ENCODE results near the gene KIAA1217.

The KIAA1217 gene

DNA sequence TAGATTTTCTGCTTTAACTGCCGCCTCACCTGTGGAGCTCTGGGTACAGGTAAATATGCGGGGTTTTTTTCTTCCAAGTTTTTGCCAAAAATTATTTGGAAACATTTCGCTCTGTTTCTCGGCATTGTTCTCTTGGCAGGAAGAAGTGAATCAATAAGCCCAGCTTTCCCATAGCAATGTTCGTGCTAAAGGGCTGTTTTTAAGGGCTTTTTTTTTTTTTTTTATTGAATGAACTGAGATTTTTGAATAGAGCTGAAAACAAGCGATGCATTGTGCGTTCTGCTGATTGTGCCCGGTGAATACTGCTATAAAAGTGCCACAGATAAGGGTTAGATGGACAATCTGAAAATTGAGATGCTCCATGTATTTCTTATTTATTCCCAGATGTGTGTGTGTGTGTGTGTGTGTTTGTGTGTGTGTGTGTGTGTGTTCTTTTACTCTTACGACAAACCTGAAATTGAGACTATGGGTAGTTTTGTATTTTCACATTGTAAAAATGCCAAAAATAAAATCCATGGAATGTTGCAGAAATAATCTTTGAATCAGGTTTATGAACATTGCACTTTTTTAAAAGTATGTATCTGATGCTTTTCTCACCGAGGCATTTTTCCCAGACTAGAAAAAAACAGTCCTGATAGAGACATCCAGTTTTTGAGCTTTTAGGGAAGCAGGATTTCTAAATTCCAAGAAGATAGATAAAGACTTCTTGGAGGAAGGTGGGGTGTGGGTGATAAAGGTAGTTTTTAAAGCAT is 30.5 kb downstream of the KIAA1217 start:
- in situ Hi-C loops (cut with MboI; ENCODE audit: low pct_unique_long_range_greater_than_20kb, low sequenced_read_pairs) = no loop called here
- no peak for DNase-seq

- in situ Hi-C loops (cut with MboI; ENCODE audit: low pct_unique_long_range_greater_than_20kb, low sequenced_read_pairs) = no loop called here
- DNase-seq = no peak
These were observed 31.3 kb downstream of the KIAA1217 start for GRCh38 chr10:24240041-24240751.

GRCh38 chr10:24241536-24242040 is 32.6 kb downstream of the KIAA1217 start:
- in situ Hi-C loops (cut with MboI; ENCODE audit: low pct_unique_long_range_greater_than_20kb, low sequenced_read_pairs) = no loop called here
- DNase-seq = no peak

DNA sequence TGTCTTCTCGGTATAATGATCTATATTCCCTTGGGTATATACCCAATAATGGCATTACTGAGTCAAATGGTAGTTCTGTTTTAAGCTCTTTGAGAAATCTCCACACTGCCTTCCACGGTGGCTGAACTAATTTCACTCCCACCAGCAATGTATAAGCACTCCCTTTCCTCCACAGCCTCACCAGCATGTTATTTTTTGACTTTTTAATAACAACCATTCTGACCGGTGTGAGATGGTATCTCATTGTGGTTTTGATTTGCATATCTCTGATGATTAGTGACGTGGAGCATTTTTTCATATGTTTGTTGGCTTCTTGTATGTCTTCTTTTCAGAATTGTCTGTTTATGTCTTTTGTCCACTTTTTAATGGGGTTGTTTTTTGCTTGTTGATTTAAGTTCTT is 33.6 kb downstream of the KIAA1217 start:
- in situ Hi-C loops (cut with MboI; ENCODE audit: low pct_unique_long_range_greater_than_20kb, low sequenced_read_pairs) = no loop called here
- DNase-seq = no peak

DNA sequence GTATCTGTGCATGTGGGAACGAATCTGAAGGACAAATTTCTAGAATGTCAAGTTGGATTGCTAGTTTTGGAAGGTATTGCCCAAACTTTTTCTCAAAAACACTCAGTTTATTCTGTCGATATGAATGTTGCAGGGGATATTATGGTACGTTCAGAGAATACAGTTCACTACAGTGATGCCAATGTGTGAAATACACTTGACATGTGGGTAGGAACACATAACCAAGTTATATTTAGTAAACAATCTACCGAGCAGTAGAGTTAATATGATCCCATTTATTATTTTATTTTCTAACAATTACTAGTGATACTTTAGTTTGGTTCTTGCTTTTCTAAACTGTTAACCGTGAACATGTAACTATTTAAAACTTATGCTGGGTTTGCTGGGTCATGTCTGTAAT is 37.4 kb downstream of the KIAA1217 start:
- in situ Hi-C loops (cut with MboI; ENCODE audit: low pct_unique_long_range_greater_than_20kb, low sequenced_read_pairs) = no loop called here
- no peak for DNase-seq

DNA sequence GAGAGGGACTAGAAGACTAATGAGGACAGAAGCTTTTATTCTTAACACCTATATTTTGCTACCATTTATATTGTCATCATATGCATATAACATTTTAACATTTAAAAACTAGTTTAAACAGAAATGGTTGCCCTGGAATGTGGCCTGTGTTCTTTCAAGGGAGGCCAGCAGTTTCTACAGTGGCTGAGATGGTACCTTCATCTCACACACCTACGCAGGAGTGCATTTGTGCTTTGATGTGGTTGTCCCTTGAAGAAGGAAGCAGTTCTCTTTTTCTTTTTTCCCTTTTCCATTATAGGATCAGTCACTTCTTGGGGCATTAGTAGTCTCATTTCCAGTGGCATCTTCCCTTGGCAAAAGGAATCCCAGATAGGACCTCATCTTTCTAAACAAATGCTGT is 38.9 kb downstream of the KIAA1217 start:
- in situ Hi-C loops (cut with MboI; ENCODE audit: low pct_unique_long_range_greater_than_20kb, low sequenced_read_pairs) = no loop called here

GRCh38 chr10:24249829-24250415 is 41.0 kb downstream of the KIAA1217 start:
- no peak for DNase-seq

More for the DNA sequence above, 38.9 kb downstream of the KIAA1217 start:
- DNase-seq = no peak

GRCh38 chr10:24251547-24251946 is 42.6 kb downstream of the KIAA1217 start:
- no peak for DNase-seq
- in situ Hi-C loops (cut with MboI; ENCODE audit: low pct_unique_long_range_greater_than_20kb, low sequenced_read_pairs) = no loop called here

More at GRCh38 chr10:24249829-24250415, 41.0 kb downstream of the KIAA1217 start:
- in situ Hi-C loops (cut with MboI; ENCODE audit: low pct_unique_long_range_greater_than_20kb, low sequenced_read_pairs) = no loop called here

- no peak for DNase-seq
- in situ Hi-C loops (cut with MboI; ENCODE audit: low pct_unique_long_range_greater_than_20kb, low sequenced_read_pairs) = no loop called here
These were observed 45.2 kb downstream of the KIAA1217 start for GRCh38 chr10:24254180-24254579.

GRCh38 chr10:24255115-24255880 is 46.4 kb downstream of the KIAA1217 start:
- DNase-seq = no peak

DNA sequence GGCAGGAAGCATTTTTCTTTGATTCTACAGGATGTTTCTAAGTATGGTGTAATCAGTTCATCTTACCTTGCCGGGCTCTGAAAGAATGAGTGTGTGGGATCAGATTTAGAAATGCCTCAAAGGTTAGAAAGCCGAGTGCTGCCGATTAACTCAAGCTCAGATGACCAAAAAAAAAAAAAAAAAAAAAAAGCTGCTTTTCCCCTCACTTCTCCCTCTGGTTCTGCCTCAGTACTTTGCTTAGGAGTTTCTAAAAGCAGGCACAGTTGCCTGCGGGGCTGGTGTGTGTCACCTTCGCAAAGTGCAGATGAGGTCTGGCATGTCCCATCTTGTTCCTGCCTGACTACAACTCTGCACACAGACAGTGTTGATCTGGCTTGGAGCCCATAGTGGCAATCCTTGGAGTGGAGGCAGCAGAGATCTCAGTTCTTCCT is 47.0 kb downstream of the KIAA1217 start:
- no peak for DNase-seq
- in situ Hi-C loops (cut with MboI; ENCODE audit: low pct_unique_long_range_greater_than_20kb, low sequenced_read_pairs) = no loop called here

More at GRCh38 chr10:24255115-24255880, 46.4 kb downstream of the KIAA1217 start:
- in situ Hi-C loops (cut with MboI; ENCODE audit: low pct_unique_long_range_greater_than_20kb, low sequenced_read_pairs) = no loop called here

DNA sequence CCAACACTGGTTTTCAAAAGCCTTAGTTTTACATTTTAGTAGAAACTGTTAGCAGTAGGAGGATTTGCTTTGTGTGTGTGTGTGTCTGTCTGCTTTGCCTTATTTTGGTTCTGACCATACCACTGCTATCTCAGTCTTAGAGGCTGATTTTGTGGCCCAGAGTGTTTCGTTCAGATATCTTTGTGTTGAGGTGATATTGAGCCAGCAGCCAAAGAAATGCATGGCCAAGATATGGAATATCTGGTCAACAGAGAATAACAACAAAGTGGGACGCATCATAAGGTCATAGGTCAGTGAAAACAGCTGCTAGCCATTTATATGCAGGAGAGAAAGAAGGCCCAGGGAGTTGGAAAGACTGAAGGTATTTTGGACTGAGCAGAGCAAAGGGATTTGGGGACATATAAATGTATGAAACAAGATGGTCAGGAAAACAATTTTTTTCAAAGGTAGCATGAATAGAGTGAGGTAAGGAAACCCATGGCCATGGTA is 47.7 kb downstream of the KIAA1217 start:
- DNase-seq = no peak
- in situ Hi-C loops (cut with MboI; ENCODE audit: low pct_unique_long_range_greater_than_20kb, low sequenced_read_pairs) = no loop called here

- no peak for DNase-seq
- in situ Hi-C loops (cut with MboI; ENCODE audit: low pct_unique_long_range_greater_than_20kb, low sequenced_read_pairs) = no loop called here
These were observed 48.6 kb downstream of the KIAA1217 start for GRCh38 chr10:24257588-24257987.

DNA sequence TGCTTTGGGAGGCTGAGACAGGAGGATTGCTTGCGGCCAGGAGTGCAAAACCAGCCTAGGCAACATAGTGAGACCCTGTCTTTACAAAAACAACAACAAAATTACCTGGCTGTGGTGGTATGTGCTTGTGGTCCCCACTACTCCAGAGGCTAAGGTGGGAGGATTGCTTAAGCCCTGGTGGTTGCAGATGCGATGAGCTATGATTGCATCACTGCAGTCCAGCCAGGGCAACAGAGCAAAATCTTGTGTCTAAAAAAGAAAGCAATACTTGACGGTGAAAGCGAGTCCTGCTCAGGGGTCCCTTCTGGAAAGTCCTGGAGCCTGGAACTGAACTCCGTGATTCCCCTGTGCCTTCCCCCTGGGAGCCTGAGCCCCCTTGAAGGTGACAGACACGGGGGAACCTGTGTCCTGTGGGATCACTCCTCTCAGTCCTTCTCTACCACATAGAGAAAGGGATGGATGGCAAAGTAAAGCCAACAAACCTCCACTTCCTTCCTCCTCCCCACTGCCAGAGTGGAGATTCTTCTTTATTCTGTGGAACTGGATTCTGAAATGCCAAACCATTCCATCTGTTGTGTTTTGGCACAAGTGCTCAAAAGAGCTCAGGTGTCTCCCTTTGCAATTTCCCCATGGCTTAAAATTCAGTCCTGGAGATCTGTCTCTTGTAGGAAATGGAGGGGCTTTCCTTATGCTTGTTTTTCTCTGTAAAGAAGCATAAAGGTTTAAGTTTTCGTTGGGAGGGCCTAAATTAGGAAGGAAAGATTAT is 50.6 kb downstream of the KIAA1217 start:
- in situ Hi-C loops (cut with MboI; ENCODE audit: low pct_unique_long_range_greater_than_20kb, low sequenced_read_pairs) = no loop called here
- DNase-seq = no peak

- in situ Hi-C loops (cut with MboI; ENCODE audit: low pct_unique_long_range_greater_than_20kb, low sequenced_read_pairs) = no loop called here
- no peak for DNase-seq
These were observed 52.7 kb downstream of the KIAA1217 start for GRCh38 chr10:24261627-24262026.

DNA sequence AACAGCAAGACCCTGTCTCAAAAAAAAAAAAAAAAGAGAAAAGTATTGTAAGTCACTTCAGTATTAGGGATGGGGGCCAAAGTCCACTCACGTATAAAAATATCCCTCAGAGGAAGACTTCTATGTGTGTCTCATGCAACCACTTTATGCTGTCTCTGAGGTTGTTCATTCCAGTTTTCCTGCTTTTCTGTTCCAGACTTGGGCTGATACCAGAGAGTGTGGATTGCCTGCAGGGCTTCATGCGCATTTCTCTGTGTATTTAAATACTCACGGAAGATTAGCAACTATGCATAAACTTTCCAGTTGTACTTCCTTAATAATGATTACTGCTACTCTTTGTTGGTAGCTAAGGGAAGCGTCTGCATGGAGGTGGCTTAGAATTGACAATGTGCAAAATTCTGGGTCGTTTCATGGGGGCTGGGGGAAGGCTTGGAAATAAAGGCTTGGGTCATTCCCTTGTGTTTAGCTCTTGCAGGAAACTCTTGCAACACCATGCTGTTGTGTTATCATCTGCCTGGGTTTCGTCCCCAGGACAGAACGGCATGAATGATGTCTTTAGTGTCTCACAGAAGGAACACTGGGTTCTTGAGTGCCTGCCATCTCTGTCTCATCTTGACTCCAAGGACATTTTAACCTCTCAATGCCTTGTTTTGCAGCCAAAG is 54.1 kb downstream of the KIAA1217 start:
- in situ Hi-C loops (cut with MboI; ENCODE audit: low pct_unique_long_range_greater_than_20kb, low sequenced_read_pairs) = no loop called here
- no peak for DNase-seq

- in situ Hi-C loops (cut with MboI; ENCODE audit: low pct_unique_long_range_greater_than_20kb, low sequenced_read_pairs) = no loop called here
- DNase-seq = no peak
These were observed 60.5 kb downstream of the KIAA1217 start for GRCh38 chr10:24269476-24269875.

- in situ Hi-C loops (cut with MboI; ENCODE audit: low pct_unique_long_range_greater_than_20kb, low sequenced_read_pairs) = no loop called here
- DNase-seq = no peak
These were observed 63.4 kb downstream of the KIAA1217 start for GRCh38 chr10:24272374-24272773.

All from KBM-7 (cell line).